HG02970 (cell line): ENCODE data around the gene IL13RA2.

Source experiments
- ATAC-seq: cut with Tn5 transposase; IDR thresholded peaks from one replicate; pipeline ENCODE4 v1.9.1; 2021; ENCODE audit warnings: mild to moderate bottlenecking, moderate library complexity, moderate number of reproducible peaks; ENCODE audit not compliant: unreplicated experiment, low FRiP score

IL13RA2 gene

GRCh38 chrX:114999906-115000305 lies 17.5 kb downstream of the IL13RA2 start:
- no peak for ATAC-seq

- no peak for ATAC-seq
Observed at GRCh38 chrX:114997779-114998178, 19.6 kb downstream of the IL13RA2 start.

- ATAC-seq: no peak
Observed at GRCh38 chrX:114985967-114986592, 31.3 kb downstream of the IL13RA2 start.

GRCh38 chrX:114976292-114976691 lies 41.1 kb downstream of the IL13RA2 start:
- ATAC-seq: no peak

GRCh38 chrX:114973013-114973412 lies 44.4 kb downstream of the IL13RA2 start:
- no peak for ATAC-seq

- ATAC-seq: no peak
Observed at GRCh38 chrX:114970806-114971205, 46.6 kb downstream of the IL13RA2 start.

- ATAC-seq: no peak
Observed at GRCh38 chrX:114964374-114964773, 53.0 kb downstream of the IL13RA2 start.

GRCh38 chrX:114962209-114962608 lies 55.2 kb downstream of the IL13RA2 start:
- no peak for ATAC-seq

GRCh38 chrX:114959729-114960128 lies 57.7 kb downstream of the IL13RA2 start:
- no peak for ATAC-seq
